Cardiac fibroblast (primary cell): ENCODE results near the gene FASN.

Experiments
- DNase-seq, 2 donors: peaks; one replicate each; pipeline versions ENCODE4 v3.0.0 to v3.0.0-alpha.2; 2010; ENCODE audit warnings: low read depth in 2 of 2
- H3K4me3 ChIP-seq, 2 donors: replicated peaks in 1 of 2; 1 replicate in 1 of 2; 2 replicates in 1 of 2; pipeline ENCODE4 v1.5.1; 2011; ENCODE audit warnings: low read depth in 2 of 2, low read length in 2 of 2, mild to moderate bottlenecking in 2 of 2, moderate library complexity in 1 of 2
- CTCF ChIP-seq: IDR thresholded peaks from one replicate; pipeline ENCODE4 v1.5.1; 2011; ENCODE audit warnings: low read depth, mild to moderate bottlenecking, low read length, inconsistent platforms

The FASN gene

GRCh38 chr17:82034371-82035011, 63.5 kb downstream of the FASN start:
- no peak for TF ChIP-seq CTCF
- H3K4me3 ChIP-seq, result no peak overlapping the region
- DNase-seq, result no peak

GRCh38 chr17:82033359-82034085, 64.5 kb downstream of the FASN start:
- H3K4me3 ChIP-seq, result no peak overlapping the region
- TF ChIP-seq CTCF, result no peak
- DNase-seq, result no peak

- no peak for TF ChIP-seq CTCF
- H3K4me3 ChIP-seq, result peak overlapping the region; percentile 45 to 50
- no peak for DNase-seq
These were observed 66.0 kb downstream of the FASN start for GRCh38 chr17:82031885-82032627.

- TF ChIP-seq CTCF, result no peak
- peak within 1 kb of the TSS; percentile 50 to 51 for H3K4me3 ChIP-seq
- DNase-seq, result peak in 1 of 2 donors; percentile 36
These were observed 66.6 kb downstream of the FASN start, which contains the start of gene RAC3 for GRCh38 chr17:82031303-82031884. Gene RAC3 (plus strand): TSS chr17:82031678. CDS start chr17:82031762, 84 bp downstream.

GRCh38 chr17:82030470-82031302, 67.3 kb downstream of the FASN start:
- H3K4me3 ChIP-seq, result peak overlapping the region; percentile 49 to 51
- DNase-seq, result peak; percentile 86 to 89
- TF ChIP-seq CTCF, result peak; percentile 87

GRCh38 chr17:82029990-82030469, 68.0 kb downstream of the FASN start:
- TF ChIP-seq CTCF, result no peak
- no peak overlapping the region for H3K4me3 ChIP-seq
- no peak for DNase-seq
